Spleen (tissue), 11 donors: ENCODE data around the gene SLC25A45. TPM values are rescaled to one million over a fixed set of nuclear protein-coding genes. Genes with fewer than 3 reads are reported as not detected.
A peak's percentile ranks its signal among the peaks of the same experiment; 100 is the strongest.

Experiments
- DNase-seq: peaks from one replicate; pipeline ENCODE4 v3.0.0-alpha.2; 2020
- H3K27ac ChIP-seq, 8 donors: fragments of 200-600 bp; sonication (generic) in 7 of 8; 1 replicate in 4 of 8; 2 replicates in 4 of 8; pipeline versions ENCODE4 v1.5.0 to v1.8.0; 2016 to 2021; ENCODE audit warnings: inconsistent platforms in 4 of 8, mild to moderate bottlenecking in 4 of 8, moderate library complexity in 1 of 8
- H3K27me3 ChIP-seq, 7 donors: fragments of 200-600 bp; sonication (generic) in 6 of 7; replicated peaks in 1 of 7; 1 replicate in 4 of 7; 2 replicates in 3 of 7; pipeline versions ENCODE4 v1.5.0 to v1.8.0; 2016 to 2021; ENCODE audit warnings: inconsistent platforms in 3 of 7, mild to moderate bottlenecking in 1 of 7
- H3K36me3 ChIP-seq, 6 donors: fragments of 200-600 bp; sonication (generic) in 5 of 6; 1 replicate in 4 of 6; 2 replicates in 2 of 6; pipeline versions ENCODE4 v1.5.0 to v1.8.0; 2016 to 2021; ENCODE audit warnings: inconsistent platforms in 2 of 6
- H3K4me1 ChIP-seq, 6 donors: fragments of 200-600 bp; sonication (generic) in 5 of 6; 1 replicate in 3 of 6; 2 replicates in 3 of 6; pipeline versions ENCODE4 v1.5.0 to v1.8.0; 2016 to 2021; ENCODE audit warnings: inconsistent platforms in 3 of 6
- H3K4me3 ChIP-seq, 8 donors: fragments of 200-600 bp; sonication (generic) in 7 of 8; 1 replicate in 4 of 8; 2 replicates in 4 of 8; pipeline versions ENCODE4 v1.5.0 to v1.8.0; 2016 to 2021; ENCODE audit warnings: inconsistent platforms in 4 of 8, mild to moderate bottlenecking in 4 of 8, moderate library complexity in 2 of 8
- H3K9me3 ChIP-seq, 8 donors: fragments of 200-600 bp; sonication (generic) in 7 of 8; 1 replicate in 4 of 8; 2 replicates in 4 of 8; pipeline versions ENCODE4 v1.5.0 to v1.8.0; 2016 to 2021; ENCODE audit warnings: inconsistent platforms in 4 of 8
- POLR2A ChIP-seq, 3 donors: fragments of 450-650 bp; IDR thresholded peaks; one replicate each; pipeline ENCODE4 v1.5.1; 2017; ENCODE audit warnings: antibody characterized with exemption in 3 of 3, mild to moderate bottlenecking in 1 of 3
- POLR2AphosphoS5 ChIP-seq, 3 donors: sonication (generic); formaldehyde crosslinking; IDR thresholded peaks; one replicate each; pipeline ENCODE4 v1.5.1; 2017; ENCODE audit warnings: antibody characterized with exemption in 3 of 3
- WGBS, 5 donors: extraction: QIAGEN DNeasy Blood & Tissue Kit in 3 of 5; methylation state at CpG; one replicate each; pipeline versions ENCODE4 v1.1.5 to v1.1.7; 2013 to 2018; 5-methylcytosine and 5-hydroxymethylcytosine counted together
- intact Hi-C: fragments of 100-400 bp; cut with DNase I; formaldehyde crosslinking; loops from one replicate; pipeline ENCODE4 v1.15.0; 2023; ENCODE audit warnings: low total_unique reads
- polyA plus RNA-seq, 3 donors: library from polyadenylated mRNA; stranded (reverse); fragments of 200-250 nt; gene quantifications; one replicate each; pipeline ENCODE4 v1.2.1, GENCODE V29; 2013
- total RNA-seq, 7 donors: library from RNA; depleted of rRNA in 3 of 7; stranded (reverse); fragments of >200 nt in 3 of 7; fragmentation: NEBNext Ultra II Directional in 4 of 7; extraction: Animal tissue kit (Norgen Biotek cat#: 25700) in 4 of 7; gene quantifications; one replicate each; pipeline versions ENCODE4 v1.1.0 to v1.2.1, GENCODE V29; 2016 to 2021
- TF ChIP-seq, protein P1 (sequence below), 11 experiments: fragments of 200-600 bp in 7 of 11; fragments of 450-650 bp in 4 of 11; sonication (generic) in 4 of 11; IDR thresholded peaks in 8 of 11; conservative IDR thresholded peaks in 3 of 11; 1 replicate in 7 of 11; 2 replicates in 4 of 11; pipeline versions ENCODE4 v1.4.0 to v1.8.0; 2016 to 2021; ENCODE audit warnings: antibody characterized with exemption in 11 of 11, inconsistent platforms in 4 of 11, mild to moderate bottlenecking in 1 of 11
- donor health status: healthy with polysubstance abuse.
- donor health status: DM: no; HTN: no; CAD: no; lungs with moderate emphysema.
- donor health status: DM: no; HTN: no; CAD: no.
- donor health status: Bipolar disorder and iron deficiency.
- donor health status: healthy.
- donor health status: DM: no; HTN: no; CAD: no.
- donor health status: DM: yes; HTN: yes; CAD: no.

The SLC25A45 gene
- total and polyA plus RNA-seq, 10 donors: 11.6 to 33.4 (median 24.9) TPM

DNA sequence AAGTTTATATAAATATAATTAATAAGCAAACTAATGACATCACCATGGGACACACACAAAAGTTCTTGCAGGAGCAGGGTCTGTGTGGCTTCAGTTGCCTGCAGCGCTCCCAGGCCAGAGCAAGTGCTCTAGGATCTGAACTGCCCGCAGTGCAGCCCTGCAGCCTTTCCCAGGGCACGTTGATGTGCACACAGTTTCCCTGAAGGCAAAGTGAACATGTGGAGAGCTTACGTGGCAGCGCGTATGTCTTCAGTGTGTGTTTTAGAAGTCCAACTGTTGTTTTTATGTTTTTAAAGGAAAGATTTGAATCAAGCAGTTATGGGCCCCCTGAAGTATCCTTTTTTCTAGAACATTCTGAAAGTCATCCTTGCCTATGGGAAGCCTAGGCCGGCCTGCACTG is 29.1 kb downstream of the SLC25A45 start:
- Histone ChIP-seq H3K27me3 (peaks cover 0 to 22% (median 0%) of the 10 kb centered on the region in 7 donors), H3K27ac (peak overlapping the region in 1 of 8 donors; percentile 85), H3K4me1 (peaks cover 14 to 31% (median 21%) of the 10 kb centered on the region in 6 donors), H3K36me3 (peaks cover 0 to 46% (median 44%) of the 10 kb centered on the region in 6 donors), H3K9me3 (no peaks in the 10 kb centered on the region), H3K4me3 (no peak overlapping the region)
- 87 to 95% (median 91%) methylated on average over 7 of the region's 7 CpGs for whole genome bisulfite sequencing, 5 donors
- TF ChIP-seq POLR2AphosphoS5 (IDR thresholded peaks at IDR 0.05) (no peak), POLR2A (IDR thresholded peaks at IDR 0.05) (no peak)
- TF ChIP-seq, protein P1, sequence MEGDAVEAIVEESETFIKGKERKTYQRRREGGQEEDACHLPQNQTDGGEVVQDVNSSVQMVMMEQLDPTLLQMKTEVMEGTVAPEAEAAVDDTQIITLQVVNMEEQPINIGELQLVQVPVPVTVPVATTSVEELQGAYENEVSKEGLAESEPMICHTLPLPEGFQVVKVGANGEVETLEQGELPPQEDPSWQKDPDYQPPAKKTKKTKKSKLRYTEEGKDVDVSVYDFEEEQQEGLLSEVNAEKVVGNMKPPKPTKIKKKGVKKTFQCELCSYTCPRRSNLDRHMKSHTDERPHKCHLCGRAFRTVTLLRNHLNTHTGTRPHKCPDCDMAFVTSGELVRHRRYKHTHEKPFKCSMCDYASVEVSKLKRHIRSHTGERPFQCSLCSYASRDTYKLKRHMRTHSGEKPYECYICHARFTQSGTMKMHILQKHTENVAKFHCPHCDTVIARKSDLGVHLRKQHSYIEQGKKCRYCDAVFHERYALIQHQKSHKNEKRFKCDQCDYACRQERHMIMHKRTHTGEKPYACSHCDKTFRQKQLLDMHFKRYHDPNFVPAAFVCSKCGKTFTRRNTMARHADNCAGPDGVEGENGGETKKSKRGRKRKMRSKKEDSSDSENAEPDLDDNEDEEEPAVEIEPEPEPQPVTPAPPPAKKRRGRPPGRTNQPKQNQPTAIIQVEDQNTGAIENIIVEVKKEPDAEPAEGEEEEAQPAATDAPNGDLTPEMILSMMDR (IDR thresholded peaks at IDR 0.05 in 8 of 11, conservative IDR thresholded peaks at IDR 0.05 in 3 of 11): no peak
- intact Hi-C loops: no loop called here
- no peak for DNase-seq

DNA sequence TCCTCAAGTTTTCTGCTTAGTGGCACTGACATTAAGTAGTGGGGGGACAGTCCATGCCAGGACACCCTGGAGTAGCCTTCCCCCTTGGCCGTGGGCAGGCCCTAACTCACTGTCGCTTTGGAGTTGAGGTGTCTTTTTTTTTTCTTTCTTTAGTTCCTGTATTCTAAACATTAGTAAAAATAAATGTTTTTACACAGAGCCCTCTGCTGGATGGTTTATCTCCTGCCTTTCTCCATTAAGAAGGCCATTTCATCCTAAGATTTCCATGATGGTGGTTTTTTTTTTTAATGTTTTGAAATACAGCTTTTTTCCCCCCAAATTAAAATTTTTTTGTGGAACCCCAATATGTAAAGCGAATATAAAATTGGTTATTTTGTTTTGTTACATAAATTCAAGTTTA is 29.7 kb downstream of the SLC25A45 start:
- H3K4me3 ChIP-seq: no peak overlapping the region
- H3K27me3 ChIP-seq: peaks cover 0 to 22% (median 0%) of the 10 kb centered on the region in 7 donors
- no peaks in the 10 kb centered on the region for H3K9me3 ChIP-seq
- TF ChIP-seq, protein P1 (IDR thresholded peaks at IDR 0.05 in 8 of 11, conservative IDR thresholded peaks at IDR 0.05 in 3 of 11): peak in 4 of 11 experiments; percentile 3 to 30 (median 24)
- no peak for TF ChIP-seq POLR2A (IDR thresholded peaks at IDR 0.05)
- no peak for TF ChIP-seq POLR2AphosphoS5 (IDR thresholded peaks at IDR 0.05)
- no peak overlapping the region for H3K27ac ChIP-seq
- 63 to 79% (median 69%) methylated on average over 3 of the region's 3 CpGs for WGBS, 5 donors
- H3K4me1 ChIP-seq: peaks cover 14 to 31% (median 21%) of the 10 kb centered on the region in 6 donors
- peaks cover 0 to 51% (median 50%) of the 10 kb centered on the region in 6 donors for H3K36me3 ChIP-seq
- no peak for DNase-seq
- intact Hi-C loops: no loop called here

DNA sequence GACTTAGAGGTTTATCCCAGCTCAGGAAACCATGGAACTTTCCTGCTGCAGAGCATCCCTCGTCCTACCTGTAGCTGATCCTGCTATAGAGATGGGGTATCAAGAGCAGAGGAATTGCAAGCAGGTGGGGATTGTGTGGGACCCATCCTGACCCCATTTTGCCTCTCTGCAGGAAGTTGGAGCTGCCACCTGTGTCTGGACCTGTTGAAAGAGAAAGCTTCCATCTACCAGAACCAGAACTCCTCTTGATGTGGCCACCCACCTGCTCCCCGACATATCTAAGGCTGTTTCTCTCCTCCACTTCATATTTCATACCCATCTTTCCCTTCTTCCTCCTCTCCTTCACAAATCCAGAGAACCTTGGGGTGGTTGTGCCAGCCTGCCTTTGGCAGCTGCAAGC is 30.9 kb downstream of the SLC25A45 start:
- Histone ChIP-seq H3K27me3 (peaks cover 0 to 14% (median 0%) of the 10 kb centered on the region in 7 donors), H3K4me3 (no peak overlapping the region), H3K36me3 (peaks cover 0 to 64% (median 63%) of the 10 kb centered on the region in 6 donors), H3K27ac (no peak overlapping the region), H3K4me1 (peaks cover 14 to 31% (median 21%) of the 10 kb centered on the region in 6 donors), H3K9me3 (no peaks in the 10 kb centered on the region)
- DNase-seq: no peak
- WGBS, 5 donors: 83 to 97% (median 87%) methylated on average over 2 of the region's 2 CpGs
- intact Hi-C loops: no loop called here
- TF ChIP-seq POLR2A (IDR thresholded peaks at IDR 0.05) (no peak), POLR2AphosphoS5 (IDR thresholded peaks at IDR 0.05) (no peak)
- TF ChIP-seq, protein P1 (IDR thresholded peaks at IDR 0.05 in 8 of 11, conservative IDR thresholded peaks at IDR 0.05 in 3 of 11): no peak

DNA sequence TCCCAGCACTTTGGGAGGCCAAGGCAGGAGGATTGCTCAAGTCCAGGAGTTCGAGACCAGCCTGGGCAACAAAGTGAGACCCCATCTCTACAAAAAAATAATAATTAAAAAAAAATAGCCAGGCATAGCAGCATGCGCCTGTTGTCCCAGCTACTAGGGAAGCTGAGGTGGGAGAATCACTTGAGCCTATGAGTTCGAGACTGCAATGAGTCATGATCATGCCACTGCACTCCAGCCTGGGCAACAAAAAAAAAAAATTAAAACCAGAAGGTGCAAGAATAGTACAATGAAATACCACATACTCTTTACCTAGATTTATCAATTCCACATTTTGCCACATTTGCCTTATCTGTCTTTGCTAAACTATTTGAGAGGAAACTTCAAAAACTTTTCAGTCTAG is 40.6 kb downstream of the SLC25A45 start:
- TF ChIP-seq POLR2A (IDR thresholded peaks at IDR 0.05) (no peak), POLR2AphosphoS5 (IDR thresholded peaks at IDR 0.05) (no peak)
- 91 to 99% (median 96%) methylated on average over 3 of the region's 3 CpGs for WGBS, 5 donors
- Histone ChIP-seq H3K4me3 (no peak overlapping the region), H3K27ac (no peak overlapping the region), H3K27me3 (no peaks in the 10 kb centered on the region), H3K9me3 (no peaks in the 10 kb centered on the region), H3K36me3 (peaks cover 4 to 93% (median 73%) of the 10 kb centered on the region in 6 donors), H3K4me1 (peaks cover 0 to 34% (median 15%) of the 10 kb centered on the region in 6 donors)
- DNase-seq: no peak
- intact Hi-C loops: no loop called here
